PC-3 (cell line): ENCODE results near the gene GDF2. TPM values are rescaled to one million over a fixed set of nuclear protein-coding genes. Genes with fewer than 3 reads are reported as not detected.

Source experiments
- ATAC-seq: fragments of 200-7000 bp; cut with Tn5 transposase; 2 replicates; pipeline ENCODE4 v1.9.1; 2020; ENCODE audit warnings: mild to moderate bottlenecking, moderate library complexity
- BruUV-seq: library from RNA; stranded (reverse); fragments of 400-500 nt; replicated peaks from 2 replicates; lab custom pipeline; 2021; lab: Mats Ljungman, UMichigan
- CTCF ChIA-PET: fragments of 300-600 bp; sonication (Branson Sonifier 250); formaldehyde crosslinking; loops from one replicate; lab custom pipeline; 2022; ENCODE audit warnings: antibody characterized with exemption; lab: Charles Lee
- POLR2A ChIA-PET: fragments of 300-600 bp; sonication (Branson Sonifier 250); formaldehyde crosslinking; loops from one replicate; lab custom pipeline; 2022; ENCODE audit warnings: antibody characterized with exemption; ENCODE audit not compliant: unreplicated experiment; lab: Charles Lee
- DNase-seq: peaks from one replicate; pipeline ENCODE4 v3.0.0-alpha.2; 2015
- H2AFZ ChIP-seq: fragments of 300-600 bp; sonication (generic); 2 replicates; pipeline ENCODE4 v1.6.0; 2016; ENCODE audit warnings: antibody characterized with exemption, low read length
- H3F3A ChIP-seq: fragments of 300-600 bp; sonication (generic); one replicate; pipeline ENCODE4 v1.6.0; 2017; ENCODE audit warnings: antibody characterized with exemption, low read length, control low read depth, mild to moderate bottlenecking; ENCODE audit not compliant: unreplicated experiment
- H3K27ac ChIP-seq: fragments of 300-600 bp; sonication (generic); 2 replicates; pipeline ENCODE4 v1.5.1; 2016; ENCODE audit warnings: mild to moderate bottlenecking, low read length
- H3K27me3 ChIP-seq: fragments of 300-600 bp; sonication (generic); 2 replicates; pipeline ENCODE4 v1.6.1; 2016; ENCODE audit warnings: low read length, mixed read lengths
- H3K36me3 ChIP-seq: fragments of 300-600 bp; sonication (generic); 2 replicates; pipeline ENCODE4 v1.6.1; 2016; ENCODE audit warnings: low read depth, mixed run types, low read length, mixed read lengths
- H3K4me1 ChIP-seq: fragments of 300-600 bp; sonication (generic); 2 replicates; pipeline ENCODE4 v1.5.1; 2016; ENCODE audit warnings: low read length; ENCODE audit not compliant: insufficient read depth
- H3K4me2 ChIP-seq: fragments of 300-600 bp; sonication (generic); 2 replicates; pipeline ENCODE4 v1.6.0; 2016; ENCODE audit warnings: low read length
- H3K4me3 ChIP-seq: fragments of 300-600 bp; sonication (generic); 2 replicates; pipeline ENCODE4 v1.5.1; 2016; ENCODE audit warnings: mild to moderate bottlenecking, low read length, mixed read lengths
- H3K79me2 ChIP-seq: fragments of 300-600 bp; sonication (generic); 2 replicates; pipeline ENCODE4 v1.6.1; 2017; ENCODE audit warnings: low read length, mixed read lengths
- H3K9ac ChIP-seq: fragments of 300-600 bp; sonication (generic); 2 replicates; pipeline ENCODE4 v1.6.0; 2016; ENCODE audit warnings: mild to moderate bottlenecking, low read length
- H3K9me2 ChIP-seq: fragments of 300-600 bp; sonication (generic); replicated peaks from 2 replicates; pipeline ENCODE4 v1.6.1; 2016; ENCODE audit warnings: mixed run types, low read length, mixed read lengths
- H3K9me3 ChIP-seq: fragments of 300-600 bp; sonication (generic); 2 replicates; pipeline ENCODE4 v1.6.1; 2016; ENCODE audit warnings: low read length, mixed read lengths
- H4K20me1 ChIP-seq: fragments of 300-600 bp; sonication (generic); 2 replicates; pipeline ENCODE4 v1.6.1; 2016; ENCODE audit warnings: low read length, mixed read lengths
- EZH2 ChIP-seq: fragments of 300-600 bp; sonication (generic); IDR thresholded peaks from one replicate; pipeline ENCODE4 v1.6.1; 2017; ENCODE audit warnings: antibody characterized with exemption, mild to moderate bottlenecking, low read length; ENCODE audit not compliant: unreplicated experiment
- EZH2phosphoT487 ChIP-seq: fragments of 300-600 bp; sonication (generic); IDR thresholded peaks from 2 replicates; pipeline ENCODE4 v1.6.1; 2018; ENCODE audit warnings: mild to moderate bottlenecking, antibody characterized with exemption, low read length, borderline replicate concordance
- intact Hi-C: fragments of 100-400 bp; cut with micrococcal nuclease; formaldehyde crosslinking; loops from 2 replicates; pipeline ENCODE4 v1.9.0; 2023
- total RNA-seq: library from RNA; depleted of rRNA; stranded (reverse); fragments of >200 nt; gene quantifications from 2 replicates; pipeline ENCODE4 v1.2.3, GENCODE V29; 2014
- TF ChIP-seq, protein P1 (sequence below): fragments of 300-600 bp; sonication (generic); conservative IDR thresholded peaks from 2 replicates; pipeline ENCODE4 v1.5.1; 2017; ENCODE audit warnings: antibody characterized with exemption, low read depth, mild to moderate bottlenecking, low read length

The GDF2 gene
- total RNA-seq, 1 experiment from 2014 or later, result not detected

DNA sequence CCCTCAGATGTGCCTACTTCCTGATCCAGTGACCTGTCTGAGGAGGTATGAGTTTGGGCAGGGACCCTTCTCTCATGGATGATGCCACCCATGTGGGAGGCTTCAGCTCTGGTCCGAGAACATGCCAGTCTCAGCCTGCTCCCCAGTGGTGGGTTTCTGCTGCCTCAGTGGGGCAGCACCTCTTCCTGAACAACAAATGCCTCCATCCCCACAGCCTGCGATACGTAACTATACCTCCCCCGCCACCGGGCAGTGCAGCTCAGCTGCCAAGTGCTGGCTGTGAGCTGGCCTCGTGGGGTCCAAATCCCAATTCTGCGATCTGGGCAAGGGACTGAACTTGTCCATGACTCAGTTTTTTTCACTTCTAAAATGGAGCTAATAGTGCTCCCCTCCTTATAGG lies 19.1 kb upstream of the GDF2 start:
- H3K27ac ChIP-seq, result no peak overlapping the region
- H4K20me1 ChIP-seq, result no peaks in the 10 kb centered on the region
- no peak for ATAC-seq
- TF ChIP-seq EZH2, result no peak
- no peaks in the 10 kb centered on the region for H3F3A ChIP-seq
- no peak overlapping the region for H3K4me3 ChIP-seq
- no peaks in the 10 kb centered on the region for H3K79me2 ChIP-seq
- CTCF ChIA-PET, result no interaction called here
- no peak overlapping the region for H2AFZ ChIP-seq
- POLR2A ChIA-PET, result no interaction called here
- intact Hi-C loops, result no loop called here
- H3K9me3 ChIP-seq, result no peaks in the 10 kb centered on the region
- DNase-seq, result no peak
- peaks cover 14% of the 10 kb centered on the region for H3K27me3 ChIP-seq
- H3K4me2 ChIP-seq, result no peak overlapping the region
- no peak overlapping the region for H3K9ac ChIP-seq
- BruUV-seq, result no TSS peak
- no peaks in the 10 kb centered on the region for H3K36me3 ChIP-seq
- H3K9me2 ChIP-seq, result no peaks in the 10 kb centered on the region
- H3K4me1 ChIP-seq, result no peaks in the 10 kb centered on the region

GRCh38 chr10:47303866-47304265 lies 18.4 kb upstream of the GDF2 start:
- ChIA-PET POLR2A (no interaction called here), CTCF (no interaction called here)
- BruUV-seq, result no TSS peak
- ATAC-seq (no peak), DNase-seq (no peak)
- H4K20me1 ChIP-seq, result no peaks in the 10 kb centered on the region
- H3K9ac ChIP-seq, result no peak overlapping the region
- no peak overlapping the region for H3K27ac ChIP-seq
- H3K4me3 ChIP-seq, result no peak overlapping the region
- no peaks in the 10 kb centered on the region for H3K9me2 ChIP-seq
- peaks cover 6% of the 10 kb centered on the region for H3K27me3 ChIP-seq
- no peak overlapping the region for H2AFZ ChIP-seq
- intact Hi-C loops, result no loop called here
- H3K4me1 ChIP-seq, result no peaks in the 10 kb centered on the region
- no peak overlapping the region for H3K4me2 ChIP-seq
- no peak for TF ChIP-seq EZH2
- no peak for TF ChIP-seq EZH2phosphoT487
- TF ChIP-seq, protein P1, sequence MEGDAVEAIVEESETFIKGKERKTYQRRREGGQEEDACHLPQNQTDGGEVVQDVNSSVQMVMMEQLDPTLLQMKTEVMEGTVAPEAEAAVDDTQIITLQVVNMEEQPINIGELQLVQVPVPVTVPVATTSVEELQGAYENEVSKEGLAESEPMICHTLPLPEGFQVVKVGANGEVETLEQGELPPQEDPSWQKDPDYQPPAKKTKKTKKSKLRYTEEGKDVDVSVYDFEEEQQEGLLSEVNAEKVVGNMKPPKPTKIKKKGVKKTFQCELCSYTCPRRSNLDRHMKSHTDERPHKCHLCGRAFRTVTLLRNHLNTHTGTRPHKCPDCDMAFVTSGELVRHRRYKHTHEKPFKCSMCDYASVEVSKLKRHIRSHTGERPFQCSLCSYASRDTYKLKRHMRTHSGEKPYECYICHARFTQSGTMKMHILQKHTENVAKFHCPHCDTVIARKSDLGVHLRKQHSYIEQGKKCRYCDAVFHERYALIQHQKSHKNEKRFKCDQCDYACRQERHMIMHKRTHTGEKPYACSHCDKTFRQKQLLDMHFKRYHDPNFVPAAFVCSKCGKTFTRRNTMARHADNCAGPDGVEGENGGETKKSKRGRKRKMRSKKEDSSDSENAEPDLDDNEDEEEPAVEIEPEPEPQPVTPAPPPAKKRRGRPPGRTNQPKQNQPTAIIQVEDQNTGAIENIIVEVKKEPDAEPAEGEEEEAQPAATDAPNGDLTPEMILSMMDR, result no peak
- H3F3A ChIP-seq, result no peaks in the 10 kb centered on the region
- no peaks in the 10 kb centered on the region for H3K36me3 ChIP-seq
- no peaks in the 10 kb centered on the region for H3K79me2 ChIP-seq
- H3K9me3 ChIP-seq, result no peaks in the 10 kb centered on the region

GRCh38 chr10:47305566-47305965 lies 16.7 kb upstream of the GDF2 start:
- Histone ChIP-seq H3K4me1 (no peaks in the 10 kb centered on the region), H3F3A (no peaks in the 10 kb centered on the region), H3K79me2 (no peaks in the 10 kb centered on the region), H3K9ac (no peak overlapping the region), H3K36me3 (no peaks in the 10 kb centered on the region), H3K9me3 (no peaks in the 10 kb centered on the region), H3K9me2 (no peaks in the 10 kb centered on the region), H2AFZ (no peak overlapping the region), H4K20me1 (no peaks in the 10 kb centered on the region), H3K4me2 (no peak overlapping the region), H3K27ac (no peak overlapping the region), H3K4me3 (no peak overlapping the region), H3K27me3 (no peaks in the 10 kb centered on the region)
- ChIA-PET CTCF (no interaction called here), POLR2A (no interaction called here)
- no TSS peak for BruUV-seq
- DNase-seq, result no peak
- no peak for ATAC-seq
- TF ChIP-seq, protein P1, result no peak
- no peak for TF ChIP-seq EZH2
- no peak for TF ChIP-seq EZH2phosphoT487
- intact Hi-C loops, result no loop called here
